OCI-LY3 (cell line): ENCODE data around the gene KLHL6.

ENCODE experiments used
- CTCF ChIP-seq: fragments of 200-600, 300-600 bp; sonication (generic); IDR thresholded peaks from 2 replicates; pipeline ENCODE4 v1.5.1; 2014; ENCODE audit warnings: antibody characterized with exemption, low read length, low read depth
- EZH2phosphoT487 ChIP-seq: fragments of 200-600 bp; shearing (Covaris generic); IDR thresholded peaks from 2 replicates; pipeline ENCODE4 v1.6.1; 2018; ENCODE audit warnings: antibody characterized with exemption, mixed run types, low read depth

- no peak for TF ChIP-seq CTCF
- no peak for TF ChIP-seq EZH2phosphoT487
These were observed 116.0 kb downstream of the KLHL6 start for GRCh38 chr3:183439515-183439914.
